ENCODE results near the gene PTGDS. TPM values are rescaled to one million over a fixed set of nuclear protein-coding genes. Genes with fewer than 3 reads are reported as not detected.

The PTGDS gene
- total RNA-seq, 4 donors from 2014 or later = 4.3 to 31.7 (median 25.7) TPM

DNA sequence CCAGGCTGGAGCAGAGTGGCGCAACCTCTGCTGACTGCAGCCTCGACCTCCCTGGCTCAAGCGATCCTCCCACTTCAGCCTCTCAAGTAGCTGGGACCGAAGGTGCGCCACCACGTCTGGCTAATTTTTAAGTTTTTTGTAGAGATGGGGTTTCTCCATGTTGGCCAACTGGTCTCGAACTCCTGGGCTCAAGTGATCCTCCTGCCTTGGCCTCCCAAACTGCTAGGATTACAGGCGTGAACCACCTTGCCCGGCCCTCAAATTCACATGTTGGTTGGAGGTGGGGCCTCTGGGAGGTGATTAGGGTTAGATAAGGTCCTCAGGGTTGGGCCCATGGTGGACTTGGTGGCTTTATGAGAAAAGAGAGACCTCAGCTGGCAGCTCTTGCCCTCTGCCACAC is 15.1 kb upstream of the PTGDS start:
- over 99% methylated on average over 9 of the region's 9 CpGs for WGBS
- Histone ChIP-seq H3K36me3 (no peaks in the 10 kb centered on the region), H3K4me1 (peaks cover 41% of the 10 kb centered on the region), H3K4me3 (no peak overlapping the region), H3K27ac (no peak overlapping the region), H3K9me3 (no peaks in the 10 kb centered on the region), H3K27me3 (no peaks in the 10 kb centered on the region)
- no peak for TF ChIP-seq EP300 (IDR thresholded peaks at IDR 0.05)
- no peak for TF ChIP-seq POLR2A (IDR thresholded peaks at IDR 0.05)
- TF ChIP-seq, protein P1, sequence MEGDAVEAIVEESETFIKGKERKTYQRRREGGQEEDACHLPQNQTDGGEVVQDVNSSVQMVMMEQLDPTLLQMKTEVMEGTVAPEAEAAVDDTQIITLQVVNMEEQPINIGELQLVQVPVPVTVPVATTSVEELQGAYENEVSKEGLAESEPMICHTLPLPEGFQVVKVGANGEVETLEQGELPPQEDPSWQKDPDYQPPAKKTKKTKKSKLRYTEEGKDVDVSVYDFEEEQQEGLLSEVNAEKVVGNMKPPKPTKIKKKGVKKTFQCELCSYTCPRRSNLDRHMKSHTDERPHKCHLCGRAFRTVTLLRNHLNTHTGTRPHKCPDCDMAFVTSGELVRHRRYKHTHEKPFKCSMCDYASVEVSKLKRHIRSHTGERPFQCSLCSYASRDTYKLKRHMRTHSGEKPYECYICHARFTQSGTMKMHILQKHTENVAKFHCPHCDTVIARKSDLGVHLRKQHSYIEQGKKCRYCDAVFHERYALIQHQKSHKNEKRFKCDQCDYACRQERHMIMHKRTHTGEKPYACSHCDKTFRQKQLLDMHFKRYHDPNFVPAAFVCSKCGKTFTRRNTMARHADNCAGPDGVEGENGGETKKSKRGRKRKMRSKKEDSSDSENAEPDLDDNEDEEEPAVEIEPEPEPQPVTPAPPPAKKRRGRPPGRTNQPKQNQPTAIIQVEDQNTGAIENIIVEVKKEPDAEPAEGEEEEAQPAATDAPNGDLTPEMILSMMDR (IDR thresholded peaks at IDR 0.05) = no peak
- no peak for TF ChIP-seq POLR2AphosphoS5 (IDR thresholded peaks at IDR 0.05)
- no peak for DNase-seq (ENCODE audit: low spot score in 2 of 2)

DNA sequence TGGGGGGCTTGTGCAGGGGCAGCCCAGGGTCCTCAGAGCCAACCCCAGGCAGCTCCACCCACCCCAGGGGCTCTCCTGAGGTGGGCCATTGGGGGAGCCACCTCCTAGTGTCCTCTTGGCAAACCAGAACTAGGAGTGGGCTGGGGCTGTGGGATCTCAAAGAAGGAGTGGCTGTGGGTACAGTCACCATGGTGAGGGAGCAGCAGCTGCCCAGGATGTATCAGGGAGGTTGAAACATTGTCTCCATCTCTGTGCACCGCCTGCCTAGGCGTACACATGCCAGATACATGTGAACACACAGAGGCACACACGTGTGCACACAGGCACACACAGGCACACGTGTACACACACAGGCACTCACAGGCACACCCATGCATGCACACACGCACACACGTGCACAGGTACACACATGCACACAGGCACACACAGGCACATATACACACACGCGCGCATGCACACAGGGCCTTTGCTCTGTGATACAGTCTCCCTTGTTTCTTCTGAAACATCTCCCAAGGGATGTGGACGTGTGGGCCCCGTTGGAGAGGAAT is 14.5 kb upstream of the PTGDS start:
- Histone ChIP-seq H3K4me1 (peaks cover 41% of the 10 kb centered on the region), H3K4me3 (no peak overlapping the region), H3K27me3 (no peaks in the 10 kb centered on the region), H3K9me3 (no peaks in the 10 kb centered on the region), H3K36me3 (no peaks in the 10 kb centered on the region), H3K27ac (no peak overlapping the region)
- DNase-seq (ENCODE audit: low spot score in 2 of 2) = no peak
- no peak for TF ChIP-seq POLR2A (IDR thresholded peaks at IDR 0.05)
- 84% methylated on average over 9 of the region's 11 CpGs for WGBS

DNA sequence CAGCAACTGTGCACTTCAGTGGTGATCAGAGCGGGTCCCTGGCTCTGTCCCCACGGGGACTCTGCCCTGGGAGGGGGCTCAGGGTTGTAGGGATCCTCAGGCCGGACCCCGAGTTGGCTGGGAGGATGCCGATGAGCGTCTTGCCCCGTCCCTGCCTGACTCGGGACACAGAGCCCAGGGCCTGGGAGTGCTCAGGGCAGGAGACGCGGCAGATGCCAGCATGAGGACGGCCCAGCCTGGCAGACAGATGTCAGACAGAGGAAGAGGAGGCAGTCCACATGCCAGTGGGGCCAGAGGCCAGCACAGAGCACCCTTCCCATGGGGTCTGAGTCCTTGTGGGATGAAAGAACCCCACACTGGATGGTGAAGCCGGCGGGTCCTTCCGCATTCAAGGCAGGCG is 14.0 kb upstream of the PTGDS start:
- TF ChIP-seq, protein P1 (IDR thresholded peaks at IDR 0.05) = no peak
- TF ChIP-seq EP300 (IDR thresholded peaks at IDR 0.05) (no peak), POLR2A (IDR thresholded peaks at IDR 0.05) (no peak), POLR2AphosphoS5 (IDR thresholded peaks at IDR 0.05) (no peak)

DNA sequence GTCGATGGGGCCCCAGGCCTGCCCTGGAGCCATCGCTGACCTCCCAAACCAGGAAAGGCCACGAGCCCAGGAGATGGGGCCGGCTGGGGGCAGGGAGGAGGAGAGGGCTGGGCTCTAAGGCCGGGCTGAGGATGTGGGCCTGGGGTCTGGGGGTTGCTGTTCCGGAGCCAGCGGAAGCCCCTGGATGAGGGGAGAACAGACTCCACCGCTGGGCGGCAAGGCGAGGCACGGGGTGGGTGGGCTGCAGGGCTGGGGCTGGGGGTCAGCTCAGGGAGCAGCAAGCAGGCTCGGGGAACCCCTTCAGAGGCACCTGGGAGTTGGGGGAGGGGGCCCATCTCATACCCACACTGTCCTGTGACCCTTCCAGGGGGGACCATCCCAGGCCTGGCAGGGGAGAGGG is 13.6 kb upstream of the PTGDS start:
- H3K4me3 ChIP-seq = no peak overlapping the region
- no peak for DNase-seq (ENCODE audit: low spot score in 2 of 2)
- TF ChIP-seq POLR2AphosphoS5 (IDR thresholded peaks at IDR 0.05) (no peak), POLR2A (IDR thresholded peaks at IDR 0.05) (no peak), EP300 (IDR thresholded peaks at IDR 0.05) (no peak)
- TF ChIP-seq, protein P1 (IDR thresholded peaks at IDR 0.05) = no peak
- H3K27ac ChIP-seq = no peak overlapping the region
- H3K36me3 ChIP-seq = no peaks in the 10 kb centered on the region
- no peaks in the 10 kb centered on the region for H3K9me3 ChIP-seq
- no peaks in the 10 kb centered on the region for H3K27me3 ChIP-seq
- H3K4me1 ChIP-seq = peaks cover 41% of the 10 kb centered on the region
- WGBS = 84% methylated on average over 8 of the region's 12 CpGs

More for the DNA sequence above, 14.0 kb upstream of the PTGDS start:
- Histone ChIP-seq H3K36me3 (no peaks in the 10 kb centered on the region), H3K27me3 (no peaks in the 10 kb centered on the region), H3K4me1 (peaks cover 41% of the 10 kb centered on the region), H3K9me3 (no peaks in the 10 kb centered on the region), H3K4me3 (no peak overlapping the region), H3K27ac (no peak overlapping the region)
- WGBS = 83% methylated on average over 9 of the region's 15 CpGs
- no peak for DNase-seq (ENCODE audit: low spot score in 2 of 2)

DNA sequence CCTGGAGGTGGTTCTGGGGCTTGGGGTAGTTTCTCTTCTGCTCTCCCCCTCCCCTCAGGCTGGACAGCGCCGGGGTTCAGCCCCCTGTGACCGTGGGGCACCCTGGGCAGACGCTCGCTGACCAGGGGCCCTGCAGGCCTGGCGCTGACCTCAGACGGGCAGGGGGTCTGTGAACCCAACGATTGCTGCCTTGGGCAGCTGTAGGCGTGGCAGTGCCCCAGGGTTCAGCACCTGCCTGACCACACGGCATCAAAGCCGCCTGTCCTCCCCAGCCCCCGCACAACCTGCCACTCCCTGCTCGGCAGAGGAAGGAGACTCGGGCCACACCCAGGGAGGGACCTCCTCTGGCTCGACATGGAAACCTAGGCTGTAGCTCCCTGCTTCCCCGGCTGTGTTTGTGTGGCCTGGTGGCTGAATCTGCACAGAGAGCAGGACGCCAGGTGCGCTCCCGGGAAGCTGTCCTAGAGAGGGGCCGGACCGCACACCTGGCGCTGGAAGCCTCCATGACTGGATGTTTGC is 13.1 kb upstream of the PTGDS start:
- WGBS = 57% methylated on average over 15 of the region's 22 CpGs
- no peak for DNase-seq (ENCODE audit: low spot score in 2 of 2)
- peaks cover 41% of the 10 kb centered on the region for H3K4me1 ChIP-seq

More for the DNA sequence above, 13.1 kb upstream of the PTGDS start:
- H3K9me3 ChIP-seq = no peaks in the 10 kb centered on the region
- no peaks in the 10 kb centered on the region for H3K36me3 ChIP-seq
- no peaks in the 10 kb centered on the region for H3K27me3 ChIP-seq
- H3K4me3 ChIP-seq = no peak overlapping the region
- TF ChIP-seq POLR2AphosphoS5 (IDR thresholded peaks at IDR 0.05) (no peak), EP300 (IDR thresholded peaks at IDR 0.05) (no peak), POLR2A (IDR thresholded peaks at IDR 0.05) (no peak)
- TF ChIP-seq, protein P1 (IDR thresholded peaks at IDR 0.05) = no peak
- H3K27ac ChIP-seq = no peak overlapping the region

Measured in suprapubic skin (tissue), 4 donors.